ENCODE measurements around the gene PLA2G4E.

The PLA2G4E gene

DNA sequence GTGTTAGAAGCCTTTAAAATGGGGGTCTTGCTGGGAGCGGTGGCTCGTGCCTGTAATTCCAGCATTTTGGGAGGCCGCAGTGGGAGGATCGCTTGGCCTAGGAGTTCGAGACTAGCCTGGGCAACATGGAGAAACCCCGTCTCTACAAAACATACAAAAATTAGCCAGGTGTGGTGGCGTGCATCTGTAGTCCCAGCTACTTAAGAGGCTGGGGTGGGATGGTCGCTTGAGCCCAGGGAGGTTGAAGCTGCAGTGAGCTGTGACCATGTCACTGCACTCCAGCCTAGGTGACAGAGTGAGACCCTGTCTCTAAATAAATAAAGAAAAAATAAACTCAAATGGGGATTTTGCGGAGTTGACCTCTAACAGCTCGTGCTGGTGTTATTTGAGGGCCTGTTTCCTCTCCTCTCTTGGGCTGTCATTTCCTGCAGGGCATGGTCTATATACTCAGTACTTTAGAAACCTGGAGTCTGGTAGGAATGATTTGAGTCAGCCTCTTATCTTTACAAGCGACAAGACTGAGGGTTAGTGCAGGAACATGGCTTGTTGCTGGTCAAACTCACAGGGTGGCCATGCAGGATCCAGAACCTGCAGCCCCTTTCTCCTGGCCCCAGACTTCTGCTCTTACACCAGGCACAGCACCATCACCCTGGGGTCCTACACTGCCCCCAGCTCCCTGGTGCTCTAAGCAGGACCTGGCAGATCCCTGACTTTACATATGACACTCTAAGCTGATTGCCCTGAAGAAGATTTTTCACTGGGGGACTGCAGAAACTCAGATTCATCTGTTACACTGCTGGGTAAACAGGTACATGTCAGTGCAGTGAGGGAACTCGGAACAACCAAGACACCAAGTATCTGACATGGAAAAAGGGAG, 63.6 kb downstream of the PLA2G4E start:
- no peaks in the 10 kb centered on the region for H3K4me1 ChIP-seq
- H2AFZ ChIP-seq, result no peak overlapping the region
- H3K9ac ChIP-seq, result no peak overlapping the region
- no peaks in the 10 kb centered on the region for H3K9me3 ChIP-seq (ENCODE audit: control insufficient read depth, low read length)
- H3K27ac ChIP-seq, result peak overlapping the region; percentile 36
- H3K79me2 ChIP-seq, result no peaks in the 10 kb centered on the region
- no peak overlapping the region for H3K4me2 ChIP-seq (ENCODE audit: low read length)
- H3K27me3 ChIP-seq (ENCODE audit: control insufficient read depth, insufficient read depth, low read length), result no peaks in the 10 kb centered on the region
- TF ChIP-seq CTCF (IDR thresholded peaks at IDR 0.05), result no peak
- no peak overlapping the region for H3K4me3 ChIP-seq (ENCODE audit: low read depth, low read length)
- H3K36me3 ChIP-seq (ENCODE audit: control insufficient read depth, insufficient read depth, low read length), result no peaks in the 10 kb centered on the region

GRCh38 chr15:41955807-41956525, 64.9 kb downstream of the PLA2G4E start:
- H3K4me2 ChIP-seq (ENCODE audit: low read length), result no peak overlapping the region
- no peaks in the 10 kb centered on the region for H3K36me3 ChIP-seq (ENCODE audit: control insufficient read depth, insufficient read depth, low read length)
- H3K9me3 ChIP-seq (ENCODE audit: control insufficient read depth, low read length), result no peaks in the 10 kb centered on the region
- no peaks in the 10 kb centered on the region for H3K79me2 ChIP-seq
- no peaks in the 10 kb centered on the region for H3K4me1 ChIP-seq
- H3K27me3 ChIP-seq (ENCODE audit: control insufficient read depth, insufficient read depth, low read length), result no peaks in the 10 kb centered on the region
- H3K27ac ChIP-seq, result no peak overlapping the region
- H3K9ac ChIP-seq, result no peak overlapping the region
- no peak for TF ChIP-seq CTCF (IDR thresholded peaks at IDR 0.05)
- H3K4me3 ChIP-seq (ENCODE audit: low read depth, low read length), result no peak overlapping the region
- no peak overlapping the region for H2AFZ ChIP-seq

GRCh38 chr15:41955100-41955499, 65.7 kb downstream of the PLA2G4E start:
- TF ChIP-seq CTCF (IDR thresholded peaks at IDR 0.05), result no peak
- no peaks in the 10 kb centered on the region for H3K36me3 ChIP-seq (ENCODE audit: control insufficient read depth, insufficient read depth, low read length)
- H3K27me3 ChIP-seq (ENCODE audit: control insufficient read depth, insufficient read depth, low read length), result no peaks in the 10 kb centered on the region
- H3K4me2 ChIP-seq (ENCODE audit: low read length), result no peak overlapping the region
- H3K4me3 ChIP-seq (ENCODE audit: low read depth, low read length), result no peak overlapping the region
- H3K79me2 ChIP-seq, result no peaks in the 10 kb centered on the region
- peaks cover 2% of the 10 kb centered on the region for H3K4me1 ChIP-seq
- H3K9ac ChIP-seq, result no peak overlapping the region
- H3K9me3 ChIP-seq (ENCODE audit: control insufficient read depth, low read length), result no peaks in the 10 kb centered on the region
- no peak overlapping the region for H3K27ac ChIP-seq
- H2AFZ ChIP-seq, result no peak overlapping the region

GRCh38 chr15:41954036-41954435, 66.8 kb downstream of the PLA2G4E start:
- H3K4me1 ChIP-seq, result peaks cover 6% of the 10 kb centered on the region
- H2AFZ ChIP-seq, result no peak overlapping the region
- H3K9ac ChIP-seq, result no peak overlapping the region
- H3K4me2 ChIP-seq (ENCODE audit: low read length), result no peak overlapping the region
- H3K9me3 ChIP-seq (ENCODE audit: control insufficient read depth, low read length), result no peaks in the 10 kb centered on the region
- H3K36me3 ChIP-seq (ENCODE audit: control insufficient read depth, insufficient read depth, low read length), result no peaks in the 10 kb centered on the region
- no peaks in the 10 kb centered on the region for H3K27me3 ChIP-seq (ENCODE audit: control insufficient read depth, insufficient read depth, low read length)
- TF ChIP-seq CTCF (IDR thresholded peaks at IDR 0.05), result no peak
- no peak overlapping the region for H3K27ac ChIP-seq
- H3K4me3 ChIP-seq (ENCODE audit: low read depth, low read length), result no peak overlapping the region
- no peaks in the 10 kb centered on the region for H3K79me2 ChIP-seq
